Progenitor cell of endocrine pancreas (in vitro differentiated cells): ENCODE results near the gene AOAH. TPM values are rescaled to one million over a fixed set of nuclear protein-coding genes. Genes with fewer than 3 reads are reported as not detected.

Experiments
- DNase-seq: peaks from one replicate; pipeline ENCODE4 v3.0.0; 2021; ENCODE audit warnings: low spot score; ENCODE audit not compliant: unreplicated experiment
- H3K27ac Mint-ChIP-seq: 2 replicates; pipeline ENCODE4 v1.8.0; 2021; ENCODE audit warnings: mild to moderate bottlenecking, moderate library complexity, mixed read lengths
- H3K27me3 Mint-ChIP-seq: 2 replicates; pipeline ENCODE4 v1.8.0; 2021; ENCODE audit warnings: mixed read lengths
- H3K36me3 Mint-ChIP-seq: 2 replicates; pipeline ENCODE4 v1.8.0; 2022; ENCODE audit warnings: mixed read lengths; ENCODE audit not compliant: insufficient read depth
- H3K4me1 Mint-ChIP-seq: 2 replicates; pipeline ENCODE4 v1.8.0; 2021; ENCODE audit warnings: low read depth, mixed read lengths
- H3K4me3 Mint-ChIP-seq: 2 replicates; pipeline ENCODE4 v1.8.0; 2021; ENCODE audit warnings: low read depth, mild to moderate bottlenecking, moderate library complexity, mixed read lengths
- H3K9me3 Mint-ChIP-seq: 2 replicates; pipeline ENCODE4 v1.8.0; 2021; ENCODE audit warnings: low read depth, mixed read lengths
- total RNA-seq: library from RNA; stranded (reverse); gene quantifications from 2 replicates; pipeline ENCODE4 v1.2.1, GENCODE V29; 2021
- TF ChIP-seq, protein P1 (sequence below): fragments of 200-600 bp; sonication (generic); IDR thresholded peaks from one replicate; pipeline ENCODE4 v1.5.0; 2021; ENCODE audit warnings: antibody characterized with exemption, mild to moderate bottlenecking; ENCODE audit not compliant: unreplicated experiment

AOAH gene
- total RNA-seq, 1 donor from 2014 or later, result 3.3 TPM

GRCh38 chr7:36614959-36615358 lies 109.3 kb downstream of the AOAH start:
- H3K36me3 Mint-ChIP-seq, result no peaks in the 10 kb centered on the region
- H3K4me3 Mint-ChIP-seq, result no peak overlapping the region
- H3K9me3 Mint-ChIP-seq, result no peaks in the 10 kb centered on the region
- H3K4me1 Mint-ChIP-seq, result peaks cover 26% of the 10 kb centered on the region
- no peak for DNase-seq
- H3K27me3 Mint-ChIP-seq, result peaks cover 5% of the 10 kb centered on the region
- H3K27ac Mint-ChIP-seq, result no peak overlapping the region
- TF ChIP-seq, protein P1, sequence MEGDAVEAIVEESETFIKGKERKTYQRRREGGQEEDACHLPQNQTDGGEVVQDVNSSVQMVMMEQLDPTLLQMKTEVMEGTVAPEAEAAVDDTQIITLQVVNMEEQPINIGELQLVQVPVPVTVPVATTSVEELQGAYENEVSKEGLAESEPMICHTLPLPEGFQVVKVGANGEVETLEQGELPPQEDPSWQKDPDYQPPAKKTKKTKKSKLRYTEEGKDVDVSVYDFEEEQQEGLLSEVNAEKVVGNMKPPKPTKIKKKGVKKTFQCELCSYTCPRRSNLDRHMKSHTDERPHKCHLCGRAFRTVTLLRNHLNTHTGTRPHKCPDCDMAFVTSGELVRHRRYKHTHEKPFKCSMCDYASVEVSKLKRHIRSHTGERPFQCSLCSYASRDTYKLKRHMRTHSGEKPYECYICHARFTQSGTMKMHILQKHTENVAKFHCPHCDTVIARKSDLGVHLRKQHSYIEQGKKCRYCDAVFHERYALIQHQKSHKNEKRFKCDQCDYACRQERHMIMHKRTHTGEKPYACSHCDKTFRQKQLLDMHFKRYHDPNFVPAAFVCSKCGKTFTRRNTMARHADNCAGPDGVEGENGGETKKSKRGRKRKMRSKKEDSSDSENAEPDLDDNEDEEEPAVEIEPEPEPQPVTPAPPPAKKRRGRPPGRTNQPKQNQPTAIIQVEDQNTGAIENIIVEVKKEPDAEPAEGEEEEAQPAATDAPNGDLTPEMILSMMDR, result no peak

DNA sequence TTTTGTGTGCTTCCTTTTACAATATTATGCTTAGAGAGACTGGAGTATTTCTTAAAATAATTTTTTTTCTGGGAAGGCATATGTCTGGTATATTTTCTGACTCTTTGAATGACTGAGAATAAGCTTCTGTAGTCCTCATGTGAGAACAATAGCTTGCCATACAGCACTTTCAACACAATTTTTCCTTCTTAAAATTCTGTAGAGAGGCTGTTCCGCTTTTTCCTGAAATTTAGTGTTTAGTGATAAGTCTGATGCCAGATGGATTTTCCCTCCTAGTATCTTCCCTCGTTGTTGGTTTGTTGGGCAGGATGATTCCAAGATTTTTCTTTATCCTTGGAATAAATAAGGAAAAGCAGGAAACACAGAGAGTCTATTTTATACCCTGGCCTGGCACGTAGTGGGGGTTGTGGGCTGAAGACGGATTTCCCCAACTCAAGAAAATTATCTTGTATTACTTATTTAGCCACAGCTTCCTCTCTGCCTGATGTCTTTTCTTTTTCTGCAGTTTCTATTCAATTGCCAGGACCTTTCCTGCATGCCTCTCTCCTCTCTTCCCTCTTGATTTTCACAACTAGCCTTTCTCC lies 111.2 kb downstream of the AOAH start:
- H3K27me3 Mint-ChIP-seq, result peaks cover 5% of the 10 kb centered on the region
- no peak overlapping the region for H3K4me3 Mint-ChIP-seq
- TF ChIP-seq, protein P1, result no peak
- no peaks in the 10 kb centered on the region for H3K9me3 Mint-ChIP-seq
- no peak for DNase-seq
- no peaks in the 10 kb centered on the region for H3K36me3 Mint-ChIP-seq
- peak overlapping the region; percentile 12 for H3K27ac Mint-ChIP-seq
- H3K4me1 Mint-ChIP-seq, result peaks cover 26% of the 10 kb centered on the region

DNA sequence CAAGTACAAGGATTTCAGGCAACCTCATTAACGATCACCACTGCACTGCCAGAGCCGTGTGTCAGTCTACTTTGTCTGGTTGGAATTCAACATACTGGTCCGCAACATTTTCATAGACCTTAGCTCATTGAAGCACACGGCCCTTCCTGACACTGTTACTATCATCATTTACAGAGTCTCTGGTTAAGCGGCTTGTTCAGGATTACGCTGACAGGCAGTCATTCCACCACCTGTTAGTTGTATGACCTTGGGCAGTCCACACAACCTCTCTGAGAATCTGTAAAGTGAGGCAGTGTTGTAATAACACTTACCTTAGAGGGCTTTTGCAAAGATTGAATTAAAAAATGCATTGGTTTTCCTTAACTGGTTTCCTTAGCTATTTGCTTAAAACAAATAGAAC lies 112.6 kb downstream of the AOAH start:
- H3K27me3 Mint-ChIP-seq, result peaks cover 5% of the 10 kb centered on the region
- peaks cover 28% of the 10 kb centered on the region for H3K4me1 Mint-ChIP-seq
- TF ChIP-seq, protein P1, result no peak
- H3K9me3 Mint-ChIP-seq, result no peaks in the 10 kb centered on the region
- DNase-seq, result no peak
- H3K4me3 Mint-ChIP-seq, result no peak overlapping the region
- H3K36me3 Mint-ChIP-seq, result no peaks in the 10 kb centered on the region
- H3K27ac Mint-ChIP-seq, result no peak overlapping the region

DNA sequence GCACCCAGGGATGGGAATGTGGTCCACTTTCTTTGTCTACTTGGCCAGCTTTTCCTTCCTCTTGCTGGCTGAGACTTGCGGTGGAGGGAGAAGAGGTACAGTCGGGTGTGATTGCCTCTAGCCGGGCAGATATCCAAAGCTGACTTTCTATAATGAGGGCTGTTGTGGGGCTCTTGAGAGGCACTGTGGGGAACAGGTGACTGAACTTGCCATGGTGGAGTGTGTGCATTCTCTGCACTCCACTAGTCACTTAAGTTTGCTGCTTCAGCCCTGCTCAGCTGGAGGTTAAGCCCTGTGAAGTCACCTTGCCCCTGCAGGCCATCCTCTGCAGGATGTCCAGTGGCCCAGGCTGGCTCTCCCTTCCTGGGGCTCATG lies 116.6 kb downstream of the AOAH start:
- no peak for DNase-seq
- Mint-ChIP-seq H3K4me1 (peaks cover 8% of the 10 kb centered on the region), H3K27me3 (peaks cover 7% of the 10 kb centered on the region), H3K9me3 (no peaks in the 10 kb centered on the region), H3K4me3 (no peak overlapping the region), H3K36me3 (no peaks in the 10 kb centered on the region), H3K27ac (no peak overlapping the region)
- TF ChIP-seq, protein P1, result no peak

- H3K27ac Mint-ChIP-seq, result no peak overlapping the region
These were observed 117.1 kb downstream of the AOAH start for GRCh38 chr7:36606976-36607720.

More at GRCh38 chr7:36606976-36607720, 117.1 kb downstream of the AOAH start:
- H3K36me3 Mint-ChIP-seq, result no peaks in the 10 kb centered on the region
- no peak overlapping the region for H3K4me3 Mint-ChIP-seq
- H3K9me3 Mint-ChIP-seq, result no peaks in the 10 kb centered on the region
- TF ChIP-seq, protein P1, result no peak
- H3K4me1 Mint-ChIP-seq, result peaks cover 8% of the 10 kb centered on the region
- no peak for DNase-seq
- H3K27me3 Mint-ChIP-seq, result peaks cover 7% of the 10 kb centered on the region
